ENCODE measurements around the gene MAP3K13.
"Not testable (repeated sequence)": the region's sequence is repeated elsewhere in the genome, so short reads cannot be mapped to it uniquely, and the experiment has no call there.

The MAP3K13 gene

GRCh38 chr3:185470323-185470722, 107.4 kb downstream of the MAP3K13 start:
- no peak for DNase-seq
- Histone ChIP-seq H3K4me3 (ENCODE audit: low read depth, low read length) (no peak overlapping the region), H3K27me3 (ENCODE audit: insufficient read depth, low read depth, severe bottlenecking) (no peaks in the 10 kb centered on the region), H3K27ac (no peak overlapping the region), H3K9me3 (ENCODE audit: severe bottlenecking) (no peaks in the 10 kb centered on the region), H3K36me3 (peaks cover 48% of the 10 kb centered on the region)
- TF ChIP-seq CTCF (IDR thresholded peaks at IDR 0.05; ENCODE audit: low read depth, low read length): no peak

- TF ChIP-seq CTCF (IDR thresholded peaks at IDR 0.05; ENCODE audit: low read depth, low read length): no peak
- Histone ChIP-seq H3K4me3 (ENCODE audit: low read depth, low read length) (no peak overlapping the region), H3K9me3 (ENCODE audit: severe bottlenecking) (no peaks in the 10 kb centered on the region), H3K36me3 (peaks cover 29% of the 10 kb centered on the region), H3K27ac (no peak overlapping the region), H3K27me3 (ENCODE audit: insufficient read depth, low read depth, severe bottlenecking) (no peaks in the 10 kb centered on the region)
- no peak for DNase-seq
These were observed 110.4 kb downstream of the MAP3K13 start for GRCh38 chr3:185473290-185473815.

DNA sequence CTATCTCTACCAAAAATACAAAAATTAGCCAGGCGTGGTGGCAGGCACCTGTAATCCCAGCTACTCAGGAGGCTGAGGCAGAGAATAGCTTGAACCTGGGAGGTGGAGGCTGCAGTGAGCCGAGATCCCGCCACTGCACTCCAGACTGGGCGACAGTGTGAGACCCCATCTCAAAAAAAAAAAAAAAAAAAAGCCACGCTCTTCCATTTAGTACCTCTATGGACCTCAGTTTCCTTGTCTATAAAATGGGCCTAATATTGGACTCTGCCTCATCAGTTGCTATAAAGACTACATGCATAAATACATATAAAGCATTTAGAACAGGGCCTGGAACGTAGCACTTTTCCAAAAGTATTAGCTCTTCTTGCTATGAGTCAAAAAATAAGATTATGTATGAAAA, 112.0 kb downstream of the MAP3K13 start:
- not testable (repeated sequence) for H3K4me3 ChIP-seq (ENCODE audit: low read depth, low read length); H3K27ac ChIP-seq; DNase-seq

DNA sequence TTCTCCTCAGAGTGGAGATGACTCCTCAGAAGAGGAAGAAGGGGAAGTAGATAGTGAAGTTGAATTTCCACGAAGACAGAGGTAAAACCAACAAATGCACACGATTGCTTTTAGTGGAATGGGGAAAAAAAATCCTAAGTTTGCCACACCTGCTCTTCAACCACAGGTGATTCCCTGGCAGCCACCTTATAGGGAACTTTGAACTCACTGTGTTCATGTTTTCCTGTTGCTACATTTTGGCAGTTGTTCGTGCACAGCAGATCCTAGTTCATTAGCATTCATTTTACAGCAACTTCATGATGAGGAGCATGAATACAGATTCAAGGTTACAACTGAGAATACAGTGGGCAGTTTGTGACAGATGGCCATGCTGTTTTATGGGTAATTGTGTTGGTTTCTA, 114.4 kb downstream of the MAP3K13 start:
- no peaks in the 10 kb centered on the region for H3K27me3 ChIP-seq (ENCODE audit: insufficient read depth, low read depth, severe bottlenecking)
- no peak overlapping the region for H3K4me3 ChIP-seq (ENCODE audit: low read depth, low read length)
- H3K27ac ChIP-seq: no peak overlapping the region
- peaks cover 26% of the 10 kb centered on the region for H3K36me3 ChIP-seq
- no peak for TF ChIP-seq CTCF (IDR thresholded peaks at IDR 0.05; ENCODE audit: low read depth, low read length)
- H3K9me3 ChIP-seq (ENCODE audit: severe bottlenecking): no peaks in the 10 kb centered on the region
- DNase-seq: no peak

More for the DNA sequence above, 112.0 kb downstream of the MAP3K13 start:
- peaks cover 18% of the 10 kb centered on the region for H3K36me3 ChIP-seq
- H3K9me3 ChIP-seq (ENCODE audit: severe bottlenecking); H3K27me3 ChIP-seq (ENCODE audit: insufficient read depth, low read depth, severe bottlenecking): not testable (repeated sequence)

DNA sequence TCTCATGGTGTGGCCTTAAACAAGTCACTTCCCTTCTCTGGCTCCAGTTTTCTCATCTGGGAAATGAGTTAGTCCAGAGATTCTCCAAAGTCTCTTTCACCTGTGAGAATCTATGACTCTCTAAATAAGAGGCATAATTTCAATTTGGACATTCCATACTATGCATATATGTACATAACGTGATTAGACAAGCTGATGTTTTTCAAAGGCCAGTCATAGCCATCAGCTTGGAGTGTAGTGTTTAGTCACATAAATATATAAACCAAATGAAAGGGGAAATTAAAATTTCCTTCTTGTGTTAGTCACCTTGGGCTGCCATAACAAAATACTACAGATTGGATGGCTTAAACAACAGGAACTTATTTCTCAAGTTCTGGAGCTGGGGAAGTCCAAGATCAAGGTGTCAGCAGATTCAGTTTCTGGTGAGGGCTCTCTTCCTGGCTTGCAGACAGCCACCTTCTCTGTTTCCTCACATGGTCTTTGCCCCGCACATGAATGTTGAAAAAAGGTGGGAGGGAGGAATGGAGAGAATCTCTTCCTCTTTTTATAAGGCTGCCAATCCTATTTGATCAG, 116.5 kb downstream of the MAP3K13 start:
- Histone ChIP-seq H3K9me3 (ENCODE audit: severe bottlenecking) (no peaks in the 10 kb centered on the region), H3K27ac (no peak overlapping the region), H3K36me3 (peaks cover 23% of the 10 kb centered on the region), H3K4me3 (ENCODE audit: low read depth, low read length) (no peak overlapping the region), H3K27me3 (ENCODE audit: insufficient read depth, low read depth, severe bottlenecking) (no peaks in the 10 kb centered on the region)
- no peak for DNase-seq
- TF ChIP-seq CTCF (IDR thresholded peaks at IDR 0.05; ENCODE audit: low read depth, low read length): no peak

DNA sequence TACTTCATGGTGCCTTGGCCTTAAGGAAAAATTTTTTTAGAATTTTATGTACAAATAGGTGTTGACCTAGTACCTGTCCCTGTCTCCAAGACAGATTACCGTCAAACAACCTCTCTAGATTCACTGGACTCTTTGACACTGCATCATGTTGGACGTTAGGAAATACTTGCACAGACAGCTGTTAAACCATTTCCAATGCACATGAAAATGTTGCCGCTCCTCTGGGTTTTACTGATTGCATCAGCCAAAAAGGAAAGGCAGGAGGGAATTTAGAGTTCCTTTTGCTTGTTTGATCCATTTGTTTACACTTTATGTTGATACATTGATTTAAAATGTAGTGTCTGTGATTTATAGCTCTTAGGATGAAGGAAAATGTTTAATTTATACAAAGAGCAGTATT, 121.4 kb downstream of the MAP3K13 start:
- peaks cover 21% of the 10 kb centered on the region for H3K36me3 ChIP-seq
- TF ChIP-seq CTCF (IDR thresholded peaks at IDR 0.05; ENCODE audit: low read depth, low read length): no peak
- H3K27me3 ChIP-seq (ENCODE audit: insufficient read depth, low read depth, severe bottlenecking): no peaks in the 10 kb centered on the region
- H3K9me3 ChIP-seq (ENCODE audit: severe bottlenecking): no peaks in the 10 kb centered on the region
- H3K27ac ChIP-seq: no peak overlapping the region
- no peak for DNase-seq
- H3K4me3 ChIP-seq (ENCODE audit: low read depth, low read length): no peak overlapping the region
